Esophagus (tissue), 2 donors: ENCODE results near the gene PPP1R9A. TPM values are rescaled to one million over a fixed set of nuclear protein-coding genes. Genes with fewer than 3 reads are reported as not detected.

ENCODE experiments used
- H3K27ac ChIP-seq, 2 donors: one replicate each; pipeline ENCODE4 v1.5.1; 2013; ENCODE audit warnings: low read depth in 2 of 2, mild to moderate bottlenecking in 2 of 2, inconsistent platforms in 1 of 2, low read length in 1 of 2, moderate library complexity in 1 of 2
- H3K27me3 ChIP-seq, 2 donors: one replicate each; pipeline ENCODE4 v1.6.1; 2013; ENCODE audit warnings: low read length in 2 of 2, control low read depth in 1 of 2, mild to moderate bottlenecking in 1 of 2; ENCODE audit not compliant: insufficient read depth in 2 of 2, control insufficient read depth in 1 of 2
- H3K36me3 ChIP-seq, 2 donors: one replicate each; pipeline ENCODE4 v1.6.1; 2013; ENCODE audit warnings: low read length in 1 of 2; ENCODE audit not compliant: control insufficient read depth in 2 of 2, insufficient read depth in 2 of 2
- H3K4me1 ChIP-seq, 2 donors: one replicate each; pipeline ENCODE4 v1.6.1; 2013; ENCODE audit warnings: low read length in 1 of 2; ENCODE audit not compliant: control insufficient read depth in 2 of 2, insufficient read depth in 2 of 2
- H3K4me3 ChIP-seq, 2 donors: one replicate each; pipeline ENCODE4 v1.5.1; 2013; ENCODE audit warnings: low read length in 2 of 2, mild to moderate bottlenecking in 2 of 2, low read depth in 1 of 2, moderate library complexity in 1 of 2
- H3K9me3 ChIP-seq, 2 donors: one replicate each; pipeline ENCODE4 v1.6.1; 2013; ENCODE audit warnings: mild to moderate bottlenecking in 2 of 2, low read depth in 1 of 2, low read length in 1 of 2, moderate library complexity in 1 of 2; ENCODE audit not compliant: control insufficient read depth in 2 of 2, insufficient read depth in 1 of 2
- WGBS, 2 donors: extraction: QIAGEN DNeasy Blood & Tissue Kit; methylation state at CpG; one replicate each; pipeline ENCODE4 v1.1.7; 2013; 5-methylcytosine and 5-hydroxymethylcytosine counted together
- polyA plus RNA-seq, 2 donors: library from polyadenylated mRNA; stranded (reverse); fragments of 200-250 nt; gene quantifications; one replicate each; pipeline ENCODE4 v1.2.3, GENCODE V29; 2013
- donor health status: healthy with polysubstance abuse.
- donor health status: Bipolar disorder and iron deficiency.

PPP1R9A gene
- polyA plus RNA-seq, 2 donors = 0.51 to 0.65 TPM

GRCh38 chr7:95335093-95335492 is 427.7 kb downstream of the PPP1R9A start:
- Histone ChIP-seq H3K4me1 (no peaks in the 10 kb centered on the region), H3K27ac (no peak overlapping the region), H3K27me3 (no peaks in the 10 kb centered on the region), H3K36me3 (no peaks in the 10 kb centered on the region), H3K4me3 (no peak overlapping the region), H3K9me3 (no peaks in the 10 kb centered on the region)

GRCh38 chr7:95338832-95339231 is 431.4 kb downstream of the PPP1R9A start:
- H3K36me3 ChIP-seq = no peaks in the 10 kb centered on the region
- H3K4me1 ChIP-seq = no peaks in the 10 kb centered on the region
- no peaks in the 10 kb centered on the region for H3K27me3 ChIP-seq
- no peak overlapping the region for H3K4me3 ChIP-seq
- no peak overlapping the region for H3K27ac ChIP-seq
- 88 to 93% methylated on average over 3 of the region's 3 CpGs for WGBS, 2 donors
- H3K9me3 ChIP-seq = no peaks in the 10 kb centered on the region

GRCh38 chr7:95340491-95340890 is 433.1 kb downstream of the PPP1R9A start:
- no peaks in the 10 kb centered on the region for H3K27me3 ChIP-seq
- H3K36me3 ChIP-seq = no peaks in the 10 kb centered on the region
- WGBS, 2 donors = 88 to 90% methylated on average over 2 of the region's 2 CpGs
- H3K9me3 ChIP-seq = no peaks in the 10 kb centered on the region
- no peak overlapping the region for H3K27ac ChIP-seq
- no peaks in the 10 kb centered on the region for H3K4me1 ChIP-seq
- H3K4me3 ChIP-seq = no peak overlapping the region

- Histone ChIP-seq H3K36me3 (no peaks in the 10 kb centered on the region), H3K9me3 (no peaks in the 10 kb centered on the region), H3K4me1 (no peaks in the 10 kb centered on the region), H3K27ac (no peak overlapping the region), H3K27me3 (no peaks in the 10 kb centered on the region), H3K4me3 (no peak overlapping the region)
- 80 to 87% methylated on average over 3 of the region's 3 CpGs for WGBS, 2 donors
These were observed 434.6 kb downstream of the PPP1R9A start for GRCh38 chr7:95342029-95342428.

- H3K27ac ChIP-seq = no peak overlapping the region
- H3K36me3 ChIP-seq = no peaks in the 10 kb centered on the region
- no peaks in the 10 kb centered on the region for H3K9me3 ChIP-seq
- H3K4me1 ChIP-seq = no peaks in the 10 kb centered on the region
- no peak overlapping the region for H3K4me3 ChIP-seq
- H3K27me3 ChIP-seq = no peaks in the 10 kb centered on the region
- 68 to 69% methylated on average over 4 of the region's 4 CpGs for WGBS, 2 donors
These were observed 435.4 kb downstream of the PPP1R9A start for GRCh38 chr7:95342642-95343307.
